GM12873 (cell line): ENCODE data around the gene RPS6KA2.

ENCODE experiments used
- TF ChIP-seq, protein P1 (sequence below): IDR thresholded peaks from 2 replicates; pipeline ENCODE4 v1.5.1; 2012; ENCODE audit warnings: low read depth, mild to moderate bottlenecking, moderate library complexity, low read length, control low read depth; ENCODE audit not compliant: insufficient read depth; ENCODE audit errors: missing control alignments

Gene RPS6KA2

DNA sequence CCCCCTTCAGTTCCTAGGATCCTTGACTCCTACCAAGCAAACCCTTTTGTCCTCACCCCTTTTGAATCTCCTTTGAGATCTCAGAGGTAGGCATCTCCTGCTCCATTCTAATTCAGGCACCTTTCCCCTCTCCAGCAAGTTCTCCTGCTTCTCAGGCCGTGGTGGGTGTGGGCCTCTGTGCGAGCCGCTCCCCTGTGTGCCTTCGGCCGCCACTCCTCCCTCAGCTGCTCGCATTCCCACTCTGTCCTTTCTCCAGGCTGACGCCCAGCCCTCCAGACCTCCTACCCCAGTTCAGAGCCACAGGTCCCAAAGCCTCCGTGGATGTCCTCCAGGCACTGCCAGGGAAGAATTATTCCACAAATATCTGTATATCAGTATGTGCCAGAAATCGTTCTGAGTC is 19.7 kb upstream of the RPS6KA2 start:
- TF ChIP-seq, protein P1, sequence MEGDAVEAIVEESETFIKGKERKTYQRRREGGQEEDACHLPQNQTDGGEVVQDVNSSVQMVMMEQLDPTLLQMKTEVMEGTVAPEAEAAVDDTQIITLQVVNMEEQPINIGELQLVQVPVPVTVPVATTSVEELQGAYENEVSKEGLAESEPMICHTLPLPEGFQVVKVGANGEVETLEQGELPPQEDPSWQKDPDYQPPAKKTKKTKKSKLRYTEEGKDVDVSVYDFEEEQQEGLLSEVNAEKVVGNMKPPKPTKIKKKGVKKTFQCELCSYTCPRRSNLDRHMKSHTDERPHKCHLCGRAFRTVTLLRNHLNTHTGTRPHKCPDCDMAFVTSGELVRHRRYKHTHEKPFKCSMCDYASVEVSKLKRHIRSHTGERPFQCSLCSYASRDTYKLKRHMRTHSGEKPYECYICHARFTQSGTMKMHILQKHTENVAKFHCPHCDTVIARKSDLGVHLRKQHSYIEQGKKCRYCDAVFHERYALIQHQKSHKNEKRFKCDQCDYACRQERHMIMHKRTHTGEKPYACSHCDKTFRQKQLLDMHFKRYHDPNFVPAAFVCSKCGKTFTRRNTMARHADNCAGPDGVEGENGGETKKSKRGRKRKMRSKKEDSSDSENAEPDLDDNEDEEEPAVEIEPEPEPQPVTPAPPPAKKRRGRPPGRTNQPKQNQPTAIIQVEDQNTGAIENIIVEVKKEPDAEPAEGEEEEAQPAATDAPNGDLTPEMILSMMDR: no peak

DNA sequence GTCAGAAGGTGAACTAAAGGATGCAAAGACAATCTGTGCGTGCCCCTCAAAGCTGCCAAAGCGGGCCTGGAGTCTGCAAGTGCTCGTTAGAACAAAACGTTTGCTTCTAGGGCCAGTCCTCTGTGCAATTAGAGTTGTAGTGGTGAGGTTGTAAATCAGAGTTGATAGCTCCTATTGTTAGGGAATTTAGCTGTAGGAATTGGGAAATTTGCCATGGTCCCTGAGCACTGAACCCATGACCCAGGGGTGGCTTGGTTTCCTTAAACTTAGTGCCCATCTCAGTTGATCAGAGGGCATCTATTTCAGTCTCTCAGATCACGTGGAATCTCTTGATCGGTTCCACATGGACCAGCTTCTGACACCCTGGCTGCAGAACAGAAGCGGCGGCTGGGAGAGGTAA is 18.8 kb upstream of the RPS6KA2 start:
- TF ChIP-seq, protein P1: no peak

DNA sequence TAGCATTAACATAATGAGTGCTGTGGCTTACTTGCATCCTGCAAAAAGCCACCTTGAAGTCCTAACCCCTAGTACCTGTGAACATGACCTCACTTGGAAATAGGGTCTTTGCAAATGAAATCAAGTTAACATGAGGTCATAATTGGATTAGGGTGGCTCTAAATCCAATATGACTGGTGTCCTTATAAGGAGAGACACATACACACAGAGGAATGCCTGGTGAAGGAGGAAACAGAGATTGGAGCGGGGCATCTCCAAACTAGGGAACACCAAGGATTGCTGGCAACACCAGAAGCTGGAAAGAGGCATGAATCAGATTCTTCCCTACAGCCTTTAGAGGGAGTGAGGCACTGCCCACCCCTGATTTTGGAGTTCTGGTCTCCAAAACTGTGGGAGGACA is 17.6 kb upstream of the RPS6KA2 start:
- TF ChIP-seq, protein P1: no peak

DNA sequence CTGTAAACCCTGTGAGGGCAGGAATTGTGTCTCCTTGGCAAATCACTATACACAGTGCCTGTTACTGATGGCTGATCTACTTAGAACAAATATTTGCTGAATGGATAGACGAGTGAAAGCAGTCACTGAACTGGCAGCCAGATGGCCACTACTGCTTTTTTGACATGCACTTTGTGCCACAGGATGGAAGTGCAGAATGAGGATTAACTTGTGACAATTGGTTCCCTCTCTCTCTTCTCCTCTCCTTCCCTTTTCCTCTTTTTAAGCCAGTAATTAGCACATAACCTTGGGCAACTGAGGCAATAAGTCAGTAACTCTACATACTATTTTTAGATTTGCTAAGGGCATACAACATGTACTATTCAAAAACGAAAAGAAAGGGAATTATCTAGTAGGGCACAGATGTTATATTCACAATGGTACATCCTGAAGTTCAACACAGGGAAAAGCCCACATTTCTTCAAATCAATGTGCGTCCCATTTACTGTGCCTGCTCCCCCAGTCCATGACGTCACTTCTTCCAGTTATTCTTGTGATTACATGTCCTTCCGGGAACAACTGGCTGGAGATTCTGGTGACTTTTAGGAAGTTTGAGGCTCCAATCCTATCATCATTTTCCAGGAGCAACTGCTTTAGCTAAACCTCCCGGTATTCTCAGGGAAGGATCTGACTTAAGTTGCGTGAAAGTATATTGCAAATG is 17.0 kb upstream of the RPS6KA2 start:
- TF ChIP-seq, protein P1: no peak

DNA sequence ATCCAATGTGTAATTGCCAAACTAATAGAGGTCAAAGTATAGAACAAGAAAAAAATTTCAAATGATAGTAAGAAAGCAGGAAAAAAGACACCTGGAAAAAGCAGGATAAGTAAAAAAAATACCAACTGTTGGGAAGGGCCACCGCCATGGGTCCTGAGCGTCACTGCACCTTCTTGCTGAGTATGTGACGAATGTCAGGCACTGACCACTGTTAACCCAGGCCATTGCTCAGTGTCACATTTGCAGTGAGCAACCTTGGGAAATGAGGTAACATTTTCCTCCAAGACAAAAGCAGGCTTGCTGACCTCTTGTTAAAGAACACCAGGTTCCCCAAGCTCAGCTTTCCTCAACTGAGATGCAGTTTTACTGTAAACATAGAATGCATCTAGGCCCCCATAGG is 15.6 kb upstream of the RPS6KA2 start:
- TF ChIP-seq, protein P1: no peak

DNA sequence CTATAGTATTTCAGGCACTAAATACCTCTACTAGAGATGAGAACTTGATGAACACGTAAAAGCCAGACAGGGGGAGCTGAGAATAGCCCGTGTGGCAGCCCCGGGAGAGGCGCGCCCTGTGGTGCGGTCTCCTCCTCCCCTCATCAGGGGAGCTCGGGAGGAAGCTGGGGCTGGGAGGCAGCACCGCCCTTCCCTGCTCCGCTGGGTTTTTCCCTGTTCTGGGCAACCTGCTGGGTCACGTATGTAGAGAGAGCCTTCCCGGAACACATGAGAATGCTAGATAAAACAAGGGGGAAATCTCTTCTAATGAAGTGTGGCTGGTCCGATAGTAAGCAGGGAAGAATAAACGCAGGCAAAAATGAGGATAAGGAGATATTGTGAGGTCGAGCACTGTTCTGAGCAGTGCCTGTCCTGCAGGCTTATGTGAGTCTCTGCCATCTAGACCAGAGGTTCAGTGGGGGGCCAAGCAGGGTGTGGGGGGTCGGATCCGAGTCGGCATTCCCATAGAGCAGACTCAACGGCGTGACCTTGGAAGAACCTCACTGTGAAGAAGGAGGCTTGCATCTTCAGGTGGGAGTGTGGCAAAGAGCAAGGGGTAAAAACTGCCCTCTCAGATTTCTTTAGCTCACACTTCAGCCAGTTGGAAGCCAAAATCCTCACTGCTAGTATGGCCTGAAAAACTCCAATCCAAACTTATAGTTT is 13.4 kb upstream of the RPS6KA2 start:
- TF ChIP-seq, protein P1: no peak

DNA sequence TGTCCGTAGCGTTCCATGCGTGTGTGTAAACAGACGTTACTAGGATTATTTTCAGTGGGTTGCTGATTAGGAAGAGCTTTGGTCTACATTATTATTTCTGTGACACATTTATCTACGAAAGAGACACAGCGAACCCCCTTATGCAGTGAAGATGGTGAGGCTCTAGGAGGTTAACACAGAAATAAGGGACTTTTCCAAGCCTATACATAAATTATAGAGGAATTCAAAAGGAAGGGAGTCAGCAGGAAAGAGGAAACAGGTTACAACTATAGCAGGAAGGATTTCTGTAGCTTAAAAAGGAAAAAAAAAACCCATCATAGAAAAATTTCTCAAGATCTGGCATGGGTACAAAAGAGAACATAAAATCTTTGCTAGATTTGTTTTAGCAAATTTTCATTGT is 12.9 kb upstream of the RPS6KA2 start:
- TF ChIP-seq, protein P1: no peak
